HL-60/S4 treated with retinoic acid at 250 ng/mL for 4 days and 3 days (cell line): ENCODE results near the gene SBK2.
"Not testable (repeated sequence)": the region's sequence is repeated elsewhere in the genome, so short reads cannot be mapped to it uniquely, and the experiment has no call there.

Experiments
- in situ Hi-C: fragments of 300-500 bp; cut with MboI; formaldehyde crosslinking; loops from 2 replicates; pipeline ENCODE4 v1.7.0; 2022; ENCODE audit warnings: low sequenced_read_pairs

SBK2 gene

DNA sequence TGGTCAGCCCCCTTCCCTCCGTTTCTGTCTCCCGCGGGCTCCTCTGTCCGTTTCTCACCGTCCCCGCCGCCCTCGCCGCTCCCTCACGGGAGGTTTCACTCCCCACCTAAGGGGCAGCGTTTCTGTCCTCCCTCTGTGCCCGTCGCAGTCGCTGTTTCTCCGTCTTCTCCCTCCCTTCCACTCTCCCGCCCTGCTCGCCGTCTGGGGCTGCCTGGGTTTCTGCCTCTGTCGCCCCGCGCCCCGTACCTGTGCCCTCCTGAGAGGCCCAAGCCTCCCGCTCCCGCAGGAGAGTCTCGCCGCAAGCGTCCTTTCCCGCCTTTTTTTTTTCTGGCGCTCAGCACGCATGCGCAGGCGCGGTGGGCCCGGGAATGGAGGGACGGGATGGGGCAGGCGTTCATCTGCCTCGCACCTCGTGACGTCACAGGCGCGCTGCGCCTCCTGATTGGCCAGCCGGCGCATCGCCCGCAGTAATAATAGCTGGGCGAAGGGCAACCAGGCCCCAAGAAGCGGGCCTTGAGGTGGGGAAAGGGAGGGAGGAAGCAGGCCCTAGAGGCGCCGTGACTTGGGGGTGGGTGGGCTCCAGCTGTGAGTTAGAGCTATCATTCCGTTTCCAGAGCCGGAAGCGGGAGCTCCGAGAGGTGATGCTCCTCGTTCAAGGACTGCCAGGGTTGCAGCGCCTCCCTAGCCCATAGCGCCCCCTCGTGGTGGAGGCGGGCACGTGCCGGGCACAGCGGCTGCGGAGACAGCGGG is 33.3 kb downstream of the SBK2 start:
- in situ Hi-C loops = no loop called here

DNA sequence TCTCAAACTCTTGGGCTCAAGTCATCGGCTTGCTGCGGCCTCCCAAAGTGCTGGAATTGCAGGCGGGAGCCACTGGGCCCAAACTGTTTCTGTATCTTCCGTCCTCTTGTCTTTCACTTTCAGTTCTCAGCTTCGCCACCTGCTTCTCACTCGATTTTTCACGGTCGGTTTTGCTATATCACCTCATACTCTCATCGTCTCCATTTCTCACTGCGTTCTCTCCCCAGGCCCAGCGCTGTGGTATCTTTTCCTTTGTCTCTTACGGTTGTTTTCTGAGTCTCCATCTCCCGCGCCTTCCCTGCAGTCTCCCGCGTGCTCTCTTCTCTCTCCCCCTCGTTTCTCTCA is 33.8 kb downstream of the SBK2 start:
- in situ Hi-C loops = no loop called here

DNA sequence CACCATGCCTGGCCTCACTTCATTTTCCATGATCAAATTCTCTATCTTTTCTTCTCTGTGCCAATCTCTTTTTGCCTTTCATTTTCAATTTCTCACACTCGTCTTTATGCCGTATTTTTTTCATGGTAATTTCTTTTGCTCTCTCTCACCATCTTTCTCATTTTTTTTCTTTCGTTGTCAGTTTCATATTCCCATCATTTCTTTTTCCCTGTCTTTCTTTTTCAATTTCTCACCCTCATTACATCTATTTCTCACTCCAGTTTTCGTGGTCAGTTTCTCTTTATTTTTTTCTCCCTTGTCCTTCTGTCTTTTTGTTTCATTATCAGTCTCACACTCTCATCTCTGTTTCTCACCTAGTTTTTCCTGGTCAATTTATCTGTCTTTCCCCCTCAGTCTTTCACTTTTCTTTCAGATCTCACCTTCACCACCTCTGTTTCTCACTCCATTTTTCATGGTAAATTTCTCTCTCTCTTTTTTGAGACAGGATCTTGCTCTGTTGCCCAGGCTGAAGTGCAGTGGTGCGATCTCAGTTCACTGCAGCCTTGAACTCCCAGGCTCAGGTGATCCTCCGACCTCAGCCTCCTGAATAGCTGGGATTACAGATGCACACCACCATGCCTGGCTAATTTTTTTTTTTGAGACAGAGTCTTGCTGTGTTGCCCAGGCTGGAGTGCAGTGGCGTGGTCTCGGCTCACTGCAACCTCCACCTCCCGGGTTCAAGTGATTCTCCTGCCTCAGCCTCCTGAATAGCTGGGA is 34.6 kb downstream of the SBK2 start:
- in situ Hi-C loops = no loop called here

DNA sequence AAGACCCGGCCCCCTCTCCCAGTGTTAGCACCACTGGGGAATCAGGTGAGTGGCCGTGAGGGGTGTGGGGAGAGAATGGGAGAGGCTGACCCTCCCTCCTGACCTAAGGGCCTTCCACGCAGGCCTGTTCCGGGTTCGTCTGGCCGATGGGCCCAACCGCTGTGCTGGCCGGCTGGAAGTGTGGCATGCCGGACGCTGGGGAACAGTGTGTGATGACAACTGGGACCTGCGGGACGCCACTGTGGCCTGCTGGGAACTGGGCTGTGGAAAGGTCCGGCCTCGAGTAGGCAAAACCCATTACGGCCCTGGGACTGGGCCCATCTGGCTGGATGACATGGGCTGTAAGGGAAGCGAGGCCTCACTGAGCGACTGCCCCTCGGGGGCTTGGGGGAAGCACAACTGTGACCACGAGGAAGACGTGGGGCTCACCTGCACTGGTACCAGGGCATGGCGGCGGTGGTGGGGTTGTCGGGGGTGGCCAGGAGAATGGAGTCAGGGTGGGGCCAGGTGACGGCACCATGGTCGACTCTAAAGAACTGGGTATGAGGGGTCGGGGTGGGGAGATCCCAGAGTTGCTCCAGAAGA is 36.5 kb downstream of the SBK2 start:
- in situ Hi-C loops = no loop called here

DNA sequence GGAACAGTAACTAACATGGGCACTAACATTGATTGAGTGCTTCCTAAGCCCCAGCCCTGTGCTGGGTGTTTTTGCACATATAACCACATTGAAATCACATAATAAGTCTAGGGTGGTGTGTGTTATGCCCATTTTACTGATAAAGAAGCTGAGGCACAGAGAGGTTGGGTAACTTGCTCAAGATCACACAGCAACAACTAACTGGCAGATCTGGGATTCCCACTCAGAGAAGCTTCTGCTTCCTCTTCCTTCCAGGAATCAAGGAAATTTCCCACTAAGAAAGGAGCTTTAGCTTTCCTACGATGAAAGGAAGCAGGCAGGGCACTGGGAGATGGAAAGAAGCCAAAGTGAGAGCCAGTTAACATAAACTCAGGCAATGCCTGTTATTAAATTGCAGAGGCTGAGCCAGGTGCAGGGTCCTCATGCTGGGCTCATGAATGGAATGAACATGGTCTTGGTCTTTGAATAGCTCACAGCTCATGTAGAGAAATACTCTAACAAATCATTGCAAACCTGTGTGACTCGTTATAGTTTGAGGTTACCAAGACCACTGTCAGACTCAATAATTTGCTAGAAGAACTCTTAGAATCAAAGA is 38.6 kb downstream of the SBK2 start:
- in situ Hi-C loops = no loop called here

DNA sequence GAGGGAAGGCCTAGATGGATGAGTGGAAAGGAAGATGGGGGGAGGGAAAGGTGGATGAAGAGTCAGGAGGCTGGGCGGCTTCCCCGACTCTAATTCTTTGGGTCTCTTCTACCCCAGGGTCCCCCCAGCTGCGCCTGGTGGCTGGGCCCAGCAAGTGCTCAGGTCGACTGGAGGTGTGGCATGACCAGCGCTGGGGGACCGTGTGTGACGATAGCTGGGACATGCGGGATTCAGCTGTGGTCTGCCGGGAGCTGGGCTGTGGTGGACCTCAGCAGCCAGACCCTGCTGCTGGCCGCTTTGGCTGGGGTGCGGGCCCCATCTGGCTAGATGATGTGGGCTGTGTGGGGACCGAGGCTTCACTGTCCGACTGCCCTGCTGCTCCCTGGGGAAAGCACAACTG is 39.2 kb downstream of the SBK2 start:
- in situ Hi-C loops = no loop called here

DNA sequence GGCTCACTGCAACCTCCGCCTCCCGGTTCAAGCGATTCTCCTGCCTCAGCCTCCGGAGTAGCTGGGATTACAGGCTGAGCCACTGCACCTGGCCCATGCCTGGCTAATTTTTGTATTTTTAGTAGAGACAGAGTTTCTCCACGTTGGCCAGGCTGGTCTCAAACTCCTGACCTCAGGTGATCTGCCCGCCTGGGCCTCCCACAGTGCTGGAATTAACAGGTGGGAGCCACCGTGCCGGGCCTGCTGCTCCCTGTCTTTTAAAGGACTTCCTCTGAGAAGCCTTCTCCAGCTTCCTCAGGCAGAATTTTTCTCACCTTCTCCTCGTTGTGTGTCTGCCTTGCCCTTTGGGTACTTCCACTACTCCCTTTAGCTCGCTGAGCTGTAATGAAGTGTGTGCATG is 40.1 kb downstream of the SBK2 start:
- in situ Hi-C loops = not testable (repeated sequence)

DNA sequence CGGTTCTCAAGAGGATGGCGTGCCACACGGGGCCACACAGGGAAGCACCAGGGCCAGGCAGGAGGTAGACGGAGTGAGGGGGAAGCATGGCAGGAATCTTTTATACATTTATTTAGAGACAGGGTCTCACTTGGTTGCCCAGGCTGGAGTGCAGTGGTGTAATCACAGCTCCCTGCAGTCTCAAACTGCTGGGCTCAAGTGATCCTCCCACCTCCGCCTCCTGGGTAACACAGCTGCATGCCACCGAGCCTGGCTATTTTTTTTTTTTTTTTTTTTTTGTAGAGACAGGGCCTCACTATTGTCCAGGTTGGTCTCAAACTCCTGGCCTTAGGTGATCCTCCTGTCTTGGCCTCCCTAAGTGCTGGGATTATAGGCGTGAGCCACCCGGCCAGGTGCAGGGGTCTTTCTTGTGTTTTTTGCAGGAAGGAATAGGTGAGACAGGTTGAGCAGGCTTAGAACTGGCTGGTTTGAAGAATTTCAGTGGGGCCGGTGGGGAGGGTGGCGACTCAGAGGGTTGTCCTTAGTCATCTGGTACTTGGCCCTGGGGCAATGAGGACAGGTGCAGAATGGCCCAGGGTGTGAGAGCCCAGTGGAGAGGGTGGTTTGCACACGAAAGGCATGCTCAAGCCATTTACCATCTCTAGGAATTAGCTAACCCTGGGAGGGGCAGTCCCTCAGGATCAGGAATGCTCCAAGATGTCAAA is 41.1 kb downstream of the SBK2 start:
- in situ Hi-C loops = no loop called here

DNA sequence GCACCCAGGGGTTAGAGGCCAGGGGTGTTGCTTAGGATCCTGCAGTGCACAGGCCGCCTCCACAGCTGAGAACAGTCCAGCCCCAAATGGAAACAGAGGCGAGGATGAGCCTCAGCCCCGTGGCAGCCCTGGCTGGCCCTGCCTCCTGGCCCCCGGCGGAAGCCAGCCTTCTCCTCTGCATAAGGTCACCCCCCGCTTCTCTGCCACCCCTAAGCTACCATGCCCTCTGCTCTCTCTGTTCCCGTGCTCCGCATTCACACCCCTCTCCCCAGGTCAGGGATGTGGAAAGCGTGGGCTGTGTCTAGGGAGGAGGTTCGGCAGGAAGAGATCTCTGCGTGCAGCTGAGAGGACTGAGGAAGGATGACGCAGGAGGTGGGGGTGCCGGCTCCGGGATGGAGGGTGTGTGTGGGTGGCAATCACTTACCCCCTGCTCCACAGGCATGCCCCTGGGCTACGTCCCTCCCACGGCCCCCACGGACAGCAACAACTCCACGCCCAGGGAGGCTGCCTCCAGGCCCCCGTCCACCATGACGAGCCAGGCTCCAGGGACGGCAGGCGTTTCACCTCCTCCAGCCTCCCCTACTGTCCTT is 42.7 kb downstream of the SBK2 start:
- in situ Hi-C loops = no loop called here

DNA sequence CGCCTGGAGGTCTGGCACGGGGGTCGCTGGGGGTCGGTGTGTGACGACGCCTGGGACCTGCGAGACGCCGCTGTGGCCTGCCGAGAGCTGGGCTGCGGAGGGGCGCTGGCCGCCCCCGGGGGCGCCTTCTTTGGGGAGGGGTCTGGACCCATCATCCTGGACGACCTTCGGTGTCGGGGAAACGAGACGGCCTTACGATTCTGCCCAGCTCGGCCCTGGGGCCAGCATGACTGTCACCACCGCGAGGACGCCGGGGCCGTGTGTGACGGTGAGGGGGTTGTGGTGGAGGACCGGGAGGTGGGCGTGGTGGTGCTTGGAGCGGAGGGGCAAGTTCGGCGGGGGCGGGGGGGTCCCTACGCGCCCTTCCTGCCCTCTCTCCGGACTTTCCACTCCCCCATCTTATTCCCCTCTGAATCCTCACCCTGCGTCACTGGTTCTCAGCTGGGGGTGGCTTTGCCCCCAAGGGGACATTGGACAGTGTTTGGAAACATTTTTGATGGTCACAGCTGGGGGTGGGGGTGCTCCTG is 43.2 kb downstream of the SBK2 start:
- in situ Hi-C loops = no loop called here

DNA sequence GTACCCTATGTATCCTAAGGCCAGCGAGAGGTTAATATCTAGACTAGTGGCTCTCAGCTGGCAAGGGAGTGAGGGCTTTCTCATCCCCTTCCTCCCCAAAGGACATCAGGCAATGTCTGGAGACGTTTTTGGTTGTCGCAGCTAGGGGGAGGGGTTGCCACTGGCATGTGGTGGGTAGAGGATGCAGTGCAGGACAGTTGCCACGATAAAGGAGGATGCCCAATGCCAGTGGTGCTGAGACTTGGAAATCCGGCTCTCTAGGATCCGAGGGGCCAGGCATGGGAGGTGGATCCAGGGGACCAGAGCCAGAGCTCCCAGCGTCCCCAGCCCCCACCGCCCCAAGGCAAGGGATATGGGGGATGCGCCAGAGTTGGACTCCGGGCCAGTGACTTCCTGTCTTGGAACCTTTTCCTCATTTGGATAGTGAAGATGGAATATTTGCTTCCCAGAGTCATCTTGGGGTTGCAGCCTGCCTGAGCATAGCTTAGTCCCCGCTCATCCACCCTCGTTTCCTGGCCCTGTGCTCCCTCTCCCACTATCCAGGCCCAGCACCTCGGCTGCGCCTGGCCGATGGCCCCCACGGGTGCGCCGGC is 43.8 kb downstream of the SBK2 start:
- in situ Hi-C loops = no loop called here

DNA sequence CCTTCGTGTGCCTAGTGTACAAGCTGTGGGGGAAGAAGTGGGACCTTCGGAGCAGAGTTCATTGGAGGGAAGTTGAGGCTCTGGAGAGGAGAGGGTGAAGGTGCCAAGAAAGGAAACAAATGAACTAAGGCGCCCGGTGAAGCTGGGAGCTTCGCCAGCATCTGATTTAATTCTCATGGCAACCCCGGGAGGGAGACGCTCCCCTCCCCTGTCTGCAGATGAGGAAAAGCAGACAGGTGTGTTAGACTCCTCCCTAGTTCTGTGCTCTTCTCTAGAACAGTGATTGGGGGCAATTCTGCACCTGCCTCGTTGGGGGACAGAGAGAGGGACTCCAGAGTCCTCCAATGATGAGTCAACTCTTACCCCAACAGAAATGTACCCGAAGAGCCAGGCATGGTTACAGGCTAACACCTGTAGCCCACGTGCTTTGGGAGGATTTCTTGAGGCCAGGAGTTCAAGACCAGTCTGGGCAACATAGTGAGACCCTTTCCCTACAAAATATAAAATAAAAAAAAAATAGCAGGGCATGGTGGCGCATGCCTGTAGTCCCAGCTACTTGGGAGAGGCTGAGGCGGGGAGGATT is 44.5 kb downstream of the SBK2 start:
- in situ Hi-C loops = no loop called here

DNA sequence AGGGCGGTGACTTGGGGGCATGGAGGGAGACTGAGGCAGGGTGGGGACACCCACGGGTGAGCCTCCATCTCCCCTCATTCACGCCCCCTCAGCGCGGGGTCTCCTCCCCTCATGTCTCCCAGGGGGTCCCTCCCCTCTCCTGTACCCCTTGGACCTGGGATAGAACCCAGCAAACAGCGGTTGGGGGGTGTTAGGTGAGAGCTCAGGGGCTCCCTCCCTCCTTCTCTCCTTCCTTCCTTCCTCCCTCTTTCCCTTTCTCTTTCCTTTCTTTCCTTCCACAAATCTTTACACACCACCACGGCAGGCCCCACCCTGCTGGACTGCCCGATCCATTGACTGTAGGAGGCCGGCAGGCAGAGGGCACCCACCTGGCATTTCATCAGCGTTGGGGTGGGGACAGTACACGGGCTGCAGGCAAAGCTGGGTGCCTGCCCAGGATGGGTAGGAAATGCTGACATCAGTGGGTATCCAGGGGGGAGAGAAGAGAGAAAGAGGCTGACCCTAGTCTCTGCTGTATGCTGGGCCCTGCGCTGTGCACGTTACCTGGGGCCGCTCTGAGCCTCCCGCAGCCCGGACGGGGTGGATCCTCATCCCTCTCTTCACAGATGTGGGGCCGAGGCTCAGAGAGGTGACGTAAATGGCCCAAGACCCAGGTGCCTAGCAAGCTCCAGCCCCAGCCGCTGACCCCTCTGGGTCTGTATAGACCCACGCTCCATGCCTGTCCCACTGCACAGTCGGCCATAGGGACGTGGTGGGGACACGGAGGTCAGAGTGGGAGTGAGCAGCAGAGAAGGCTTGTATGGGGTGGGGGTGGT is 45.2 kb downstream of the SBK2 start:
- in situ Hi-C loops = no loop called here

DNA sequence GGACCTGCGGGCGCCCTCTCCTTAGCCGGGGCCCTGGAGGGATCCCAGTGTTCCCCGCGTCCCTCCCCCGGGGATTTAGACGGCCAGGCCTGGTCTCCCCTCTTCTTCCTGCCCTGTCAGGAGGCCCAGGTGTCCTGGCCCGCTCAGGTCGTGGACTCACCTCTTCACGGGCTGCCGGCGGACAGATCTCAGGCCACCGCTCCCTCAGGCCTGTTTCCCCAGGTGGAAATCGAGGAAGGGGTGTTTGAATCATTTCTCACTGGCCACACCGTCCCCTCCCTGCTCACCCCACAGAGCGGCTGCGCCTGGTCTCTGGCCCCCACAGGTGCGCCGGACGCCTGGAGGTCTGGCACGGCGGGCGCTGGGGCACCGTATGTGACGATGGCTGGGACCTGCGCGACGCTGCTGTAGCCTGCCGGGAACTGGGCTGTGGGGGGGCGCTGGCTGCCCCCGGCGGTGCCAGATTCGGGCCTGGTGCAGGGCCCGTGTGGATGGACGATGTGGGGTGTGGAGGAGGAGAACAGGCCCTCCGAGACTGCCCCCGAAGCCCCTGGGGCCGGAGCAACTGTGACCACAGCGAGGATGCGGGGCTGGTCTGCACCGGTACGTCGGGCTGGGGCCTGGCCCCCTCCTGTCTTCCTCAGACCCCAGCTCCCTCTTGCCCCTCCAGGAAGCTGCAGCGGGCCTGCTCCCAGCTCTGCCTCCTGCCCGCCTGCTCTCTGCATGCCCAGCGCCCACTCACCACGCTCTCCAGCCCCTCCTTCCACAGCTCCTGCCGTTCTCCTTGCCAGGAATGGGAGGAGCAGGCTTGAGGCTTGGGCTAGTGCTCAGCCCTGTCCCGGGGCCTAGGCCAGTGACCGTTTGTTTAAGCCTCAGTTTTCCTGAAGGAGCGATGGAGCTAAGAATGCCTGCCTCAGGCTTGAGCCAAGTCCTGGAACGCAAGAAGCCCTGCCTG is 46.2 kb downstream of the SBK2 start:
- in situ Hi-C loops = no loop called here

DNA sequence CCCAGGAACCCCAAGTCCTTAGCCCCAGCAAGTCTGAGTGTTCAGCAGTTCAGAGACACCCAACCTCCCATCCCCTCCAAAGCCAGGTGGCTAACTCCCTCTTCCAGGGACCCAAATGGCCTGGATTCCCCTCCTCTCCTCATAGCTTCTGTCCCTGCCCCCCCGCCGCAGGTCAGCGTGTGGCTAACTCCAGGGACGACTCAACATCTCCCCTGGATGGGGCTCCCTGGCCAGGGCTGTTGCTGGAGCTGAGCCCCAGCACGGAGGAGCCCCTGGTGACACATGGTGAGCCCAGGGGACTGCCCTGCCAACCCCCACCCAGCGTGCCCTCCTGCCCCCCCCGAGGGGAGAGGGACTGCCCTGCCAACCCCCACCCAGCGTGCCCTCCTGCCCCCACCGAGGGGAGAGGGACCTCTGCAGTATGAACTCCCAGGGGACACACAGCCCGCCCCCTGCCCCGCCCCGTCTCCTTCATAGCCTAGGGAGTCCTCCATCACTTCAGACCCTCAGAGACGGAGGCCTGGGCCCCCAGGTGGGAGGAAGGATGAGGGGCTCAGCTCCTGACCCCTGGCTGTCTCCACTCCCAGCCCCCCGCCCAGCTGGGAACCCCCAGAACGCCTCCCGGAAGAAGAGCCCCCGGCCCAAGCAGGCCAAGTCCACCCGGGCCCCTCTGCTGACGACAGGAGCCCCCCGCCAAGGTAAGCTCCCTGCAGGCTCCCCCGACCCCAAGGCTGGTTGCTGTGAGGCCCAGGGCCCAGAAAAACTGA is 47.0 kb downstream of the SBK2 start:
- in situ Hi-C loops = no loop called here

DNA sequence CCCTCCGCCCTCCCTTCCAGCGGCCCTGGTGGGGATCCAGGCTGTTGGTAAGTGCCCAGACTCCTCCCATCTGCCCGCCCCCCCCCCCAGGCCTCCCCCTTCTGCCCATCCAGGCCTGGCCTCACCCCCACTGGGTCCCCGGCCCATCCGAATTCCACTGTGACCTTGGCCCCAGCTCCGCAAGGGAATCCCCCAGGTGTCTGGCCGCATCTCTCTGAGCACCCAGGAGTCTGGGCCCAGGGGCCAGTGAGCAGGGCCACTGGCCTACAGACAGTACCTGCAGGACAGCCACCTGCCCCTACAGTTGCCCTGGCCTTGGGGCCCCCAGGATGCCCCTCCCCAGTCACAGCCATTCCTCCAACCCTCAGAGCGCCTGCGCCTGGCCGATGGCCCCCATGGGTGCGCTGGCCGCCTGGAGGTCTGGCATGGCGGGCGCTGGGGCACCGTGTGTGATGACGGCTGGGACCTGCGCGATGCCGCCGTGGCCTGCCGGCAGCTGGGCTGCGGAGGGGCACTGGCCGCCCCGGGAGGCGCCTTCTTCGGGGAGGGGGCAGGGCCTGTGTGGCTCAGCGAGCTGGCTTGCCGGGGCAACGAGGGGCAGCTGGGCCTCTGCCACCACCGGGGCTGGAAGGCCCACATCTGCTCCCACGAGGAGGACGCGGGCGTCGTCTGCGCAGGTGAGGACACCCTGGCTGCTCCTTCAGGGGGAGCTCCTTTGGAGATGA is 47.8 kb downstream of the SBK2 start:
- in situ Hi-C loops = no loop called here
